T-cell (primary cell): ENCODE measurements around the gene ZCCHC3. TPM values are rescaled to one million over a fixed set of nuclear protein-coding genes. Genes with fewer than 3 reads are reported as not detected.

Experiments
- ATAC-seq, 4 experiments: fragments of 200-7000 bp in 3 of 4; fragments of 150-1000 bp in 1 of 4; cut with Tn5 transposase; replicated peaks in 1 of 4; 1 replicate in 3 of 4; 2 replicates in 1 of 4; pipeline ENCODE4 v1.10.0; 2021; ENCODE audit warnings: moderate library complexity in 3 of 4, mild to moderate bottlenecking in 2 of 4, moderate number of reproducible peaks in 1 of 4
- CTCF ChIA-PET, 2 donors: fragments of 300-600 bp; sonication (Branson Sonifier 250); formaldehyde crosslinking; loops; one replicate each; lab custom pipeline; 2022; ENCODE audit warnings: antibody characterized with exemption in 2 of 2; lab: Charles Lee
- POLR2A ChIA-PET, 2 donors: fragments of 300-600 bp; sonication (Branson Sonifier 250); formaldehyde crosslinking; loops; one replicate each; lab custom pipeline; 2022; ENCODE audit warnings: antibody characterized with exemption in 2 of 2; lab: Charles Lee
- DNase-seq, 35 experiments: peaks; one replicate each; pipeline versions ENCODE4 v3.0.0 to v3.0.0-alpha.2; 2013 to 2023
- H3K27ac ChIP-seq: one replicate; pipeline ENCODE4 v1.5.1; 2013; ENCODE audit warnings: low read length
- H3K27me3 ChIP-seq, 2 experiments: replicated peaks in 1 of 2; 1 replicate in 1 of 2; 2 replicates in 1 of 2; pipeline versions ENCODE4 v1.6.1 to v1.7.0; 2013; ENCODE audit warnings: low read length in 1 of 2, mixed read lengths in 1 of 2; ENCODE audit not compliant: control insufficient read depth in 2 of 2, insufficient read depth in 2 of 2; ENCODE audit errors: extremely low read depth in 1 of 2
- H3K36me3 ChIP-seq, 2 donors: 1 replicate in 1 of 2; 2 replicates in 1 of 2; pipeline versions ENCODE4 v1.6.1 to v1.7.0; 2013; ENCODE audit warnings: low read length in 1 of 2; ENCODE audit not compliant: control insufficient read depth in 2 of 2, insufficient read depth in 1 of 2; ENCODE audit errors: extremely low read depth in 1 of 2
- H3K4me1 ChIP-seq, 2 experiments: 1 replicate in 1 of 2; 2 replicates in 1 of 2; pipeline versions ENCODE4 v1.6.1 to v1.7.0; 2013; ENCODE audit warnings: low read length in 2 of 2, mixed read lengths in 1 of 2; ENCODE audit not compliant: insufficient read depth in 2 of 2, control insufficient read depth in 1 of 2; ENCODE audit errors: extremely low read depth in 1 of 2
- H3K4me3 ChIP-seq, 2 donors: 1 replicate in 1 of 2; 2 replicates in 1 of 2; pipeline versions ENCODE4 v1.5.1 to v1.7.0; 2013; ENCODE audit warnings: mild to moderate bottlenecking in 2 of 2, low read length in 1 of 2, moderate library complexity in 1 of 2; ENCODE audit not compliant: control insufficient read depth in 1 of 2; ENCODE audit errors: extremely low read depth in 1 of 2
- H3K9me3 ChIP-seq: 2 replicates; pipeline ENCODE4 v1.7.0; 2013
- H3K27ac Mint-ChIP-seq, 2 donors: one replicate each; pipeline ENCODE4 v1.8.0; 2020 to 2021; ENCODE audit warnings: mild to moderate bottlenecking in 2 of 2, mixed read lengths in 2 of 2
- H3K27me3 Mint-ChIP-seq, 2 donors: one replicate each; pipeline ENCODE4 v1.8.0; 2021 to 2022; ENCODE audit warnings: mixed read lengths in 2 of 2
- H3K36me3 Mint-ChIP-seq: one replicate; pipeline ENCODE4 v1.8.0; 2021; ENCODE audit warnings: mixed read lengths
- H3K4me1 Mint-ChIP-seq, 3 donors: one replicate each; pipeline ENCODE4 v1.8.0; 2020 to 2022; ENCODE audit warnings: mixed read lengths in 3 of 3, mild to moderate bottlenecking in 1 of 3
- H3K4me3 Mint-ChIP-seq, 3 donors: one replicate each; pipeline ENCODE4 v1.8.0; 2020 to 2022; ENCODE audit warnings: mild to moderate bottlenecking in 3 of 3, mixed read lengths in 3 of 3, moderate library complexity in 3 of 3
- H3K9me3 Mint-ChIP-seq, 3 donors: one replicate each; pipeline ENCODE4 v1.8.0; 2020 to 2022; ENCODE audit warnings: mixed read lengths in 3 of 3
- WGBS: methylation state at CpG from one replicate; pipeline ENCODE4 v1.1.5; 2013; ENCODE audit warnings: missing lambda C conversion rate; ENCODE audit not compliant: insufficient coverage; 5-methylcytosine and 5-hydroxymethylcytosine counted together
- total RNA-seq, 35 experiments: library from RNA in 6 of 35; stranded (reverse) in 6 of 35; fragments of 120-200 nt in 1 of 35; gene quantifications; one replicate each; pipeline versions ENCODE4 v1.2.1 to v1.2.4 and lab custom pipeline; 2013 to 2026

Gene ZCCHC3
- total RNA-seq, 5 donors from 2014 or later (not counting 1 experiment from before 2014, with no cell fraction given) = 16.7 to 30.2 (median 27.3) TPM

GRCh38 chr20:277496-277781 lies 19.9 kb upstream of the ZCCHC3 start:
- no peak for DNase-seq
- H3K36me3 ChIP-seq = peaks cover 0 to 9% of the 10 kb centered on the region in 2 donors
- no peaks in the 10 kb centered on the region for H3K4me1 Mint-ChIP-seq
- no CpG with 5 or more reads among the region's 3 CpGs for WGBS
- ChIA-PET POLR2A (no interaction called here), CTCF (no interaction called here)
- no peaks in the 10 kb centered on the region for H3K27me3 Mint-ChIP-seq
- no peaks in the 10 kb centered on the region for H3K27me3 ChIP-seq
- H3K9me3 Mint-ChIP-seq = no peaks in the 10 kb centered on the region
- no peak overlapping the region for H3K4me3 ChIP-seq
- ATAC-seq = no peak
- H3K27ac ChIP-seq = no peak overlapping the region
- no peak overlapping the region for H3K4me3 Mint-ChIP-seq
- H3K36me3 Mint-ChIP-seq = peaks cover 7% of the 10 kb centered on the region
- H3K27ac Mint-ChIP-seq = no peak overlapping the region
- no peaks in the 10 kb centered on the region for H3K4me1 ChIP-seq
- no peaks in the 10 kb centered on the region for H3K9me3 ChIP-seq

- Mint-ChIP-seq H3K4me1 (no peaks in the 10 kb centered on the region), H3K36me3 (peaks cover 7% of the 10 kb centered on the region), H3K4me3 (no peak overlapping the region), H3K27ac (no peak overlapping the region), H3K9me3 (no peaks in the 10 kb centered on the region), H3K27me3 (no peaks in the 10 kb centered on the region)
- ChIA-PET CTCF (no interaction called here), POLR2A (no interaction called here)
- Histone ChIP-seq H3K27me3 (no peaks in the 10 kb centered on the region), H3K9me3 (no peaks in the 10 kb centered on the region), H3K36me3 (peaks cover 0 to 9% of the 10 kb centered on the region in 2 donors), H3K27ac (no peak overlapping the region), H3K4me1 (no peaks in the 10 kb centered on the region), H3K4me3 (no peak overlapping the region)
- DNase-seq = no peak
- WGBS = 100% methylated on average over 1 of the region's 5 CpGs
- no peak for ATAC-seq
These were observed 19.2 kb upstream of the ZCCHC3 start for GRCh38 chr20:278181-278580.

- no peaks in the 10 kb centered on the region for H3K4me1 Mint-ChIP-seq
- peak in 1 of 4 experiments; percentile 50 for ATAC-seq
These were observed 18.5 kb upstream of the ZCCHC3 start for GRCh38 chr20:278607-279571.

GRCh38 chr20:284172-284571 lies 13.2 kb upstream of the ZCCHC3 start:
- CTCF ChIA-PET = no interaction called here
- Histone ChIP-seq H3K27me3 (no peaks in the 10 kb centered on the region), H3K9me3 (no peaks in the 10 kb centered on the region), H3K36me3 (no peaks in the 10 kb centered on the region), H3K4me1 (no peaks in the 10 kb centered on the region), H3K27ac (no peak overlapping the region), H3K4me3 (no peak overlapping the region)
- Mint-ChIP-seq H3K36me3 (no peaks in the 10 kb centered on the region), H3K27me3 (no peaks in the 10 kb centered on the region), H3K27ac (no peak overlapping the region), H3K4me1 (no peaks in the 10 kb centered on the region), H3K4me3 (no peak overlapping the region), H3K9me3 (no peaks in the 10 kb centered on the region)
- POLR2A ChIA-PET = no interaction called here
- ATAC-seq = no peak
- no peak for DNase-seq
- 60% methylated on average over 1 of the region's 3 CpGs for WGBS

More at GRCh38 chr20:278607-279571, 18.5 kb upstream of the ZCCHC3 start:
- no peaks in the 10 kb centered on the region for H3K27me3 ChIP-seq
- Mint-ChIP-seq H3K27ac (no peak overlapping the region), H3K9me3 (no peaks in the 10 kb centered on the region), H3K4me3 (peak overlapping the region in 1 of 3 donors; percentile 48), H3K27me3 (no peaks in the 10 kb centered on the region), H3K36me3 (peaks cover 7% of the 10 kb centered on the region)
- ChIA-PET POLR2A (interaction anchor here in 1 of 2 donors (0.5 kb wide), 1 partner anchor 18 kb away, joined by 3 read pairs; no protein-coding TSS in a partner anchor), CTCF (no interaction called here)
- 97% methylated on average over 43 of the region's 88 CpGs for WGBS
- no peak overlapping the region for H3K27ac ChIP-seq
- no peaks in the 10 kb centered on the region for H3K4me1 ChIP-seq
- H3K9me3 ChIP-seq = no peaks in the 10 kb centered on the region
- peak in 2 of 35 experiments; percentile 14 to 21 for DNase-seq
- H3K36me3 ChIP-seq = peaks cover 0 to 9% of the 10 kb centered on the region in 2 donors
- no peak overlapping the region for H3K4me3 ChIP-seq

GRCh38 chr20:286508-286907 lies 10.9 kb upstream of the ZCCHC3 start:
- H3K4me1 Mint-ChIP-seq = peaks cover 0 to 8% (median 7%) of the 10 kb centered on the region in 3 donors
- POLR2A ChIA-PET = no interaction called here
- no peaks in the 10 kb centered on the region for H3K9me3 Mint-ChIP-seq
- no peak overlapping the region for H3K4me3 Mint-ChIP-seq
- H3K4me3 ChIP-seq = no peak overlapping the region
- CTCF ChIA-PET = no interaction called here
- H3K9me3 ChIP-seq = no peaks in the 10 kb centered on the region
- no peak overlapping the region for H3K27ac Mint-ChIP-seq
- no peak overlapping the region for H3K27ac ChIP-seq
- WGBS = 60% methylated on average over 1 of the region's 2 CpGs
- no peak for ATAC-seq
- H3K36me3 ChIP-seq = no peaks in the 10 kb centered on the region
- no peaks in the 10 kb centered on the region for H3K27me3 Mint-ChIP-seq
- H3K36me3 Mint-ChIP-seq = no peaks in the 10 kb centered on the region
- H3K27me3 ChIP-seq = no peaks in the 10 kb centered on the region
- peaks cover 12 to 15% of the 10 kb centered on the region in 2 experiments for H3K4me1 ChIP-seq
- DNase-seq = no peak

- no peak overlapping the region for H3K4me3 ChIP-seq
- CTCF ChIA-PET = interaction anchor here in 1 of 2 donors (0.6 kb wide), 1 partner anchor 75 kb away, joined by 3 read pairs; no protein-coding TSS in a partner anchor
These were observed 8.2 kb upstream of the ZCCHC3 start for GRCh38 chr20:288956-289692.

More at GRCh38 chr20:288956-289692, 8.2 kb upstream of the ZCCHC3 start:
- no peak overlapping the region for H3K27ac ChIP-seq
- ATAC-seq = no peak
- Mint-ChIP-seq H3K4me3 (no peak overlapping the region), H3K9me3 (no peaks in the 10 kb centered on the region), H3K27me3 (no peaks in the 10 kb centered on the region), H3K27ac (peak overlapping the region in 1 of 2 donors; percentile 8), H3K4me1 (peaks cover 0 to 9% (median 8%) of the 10 kb centered on the region in 3 donors), H3K36me3 (no peaks in the 10 kb centered on the region)
- no peaks in the 10 kb centered on the region for H3K9me3 ChIP-seq
- H3K27me3 ChIP-seq = no peaks in the 10 kb centered on the region
- H3K4me1 ChIP-seq = peaks cover 17 to 18% of the 10 kb centered on the region in 2 experiments
- POLR2A ChIA-PET = interaction anchor here in 1 of 2 donors (0.6 kb wide), 1 partner anchor 44 kb away, joined by 4 read pairs; no protein-coding TSS in a partner anchor
- no CpG with 5 or more reads among the region's 3 CpGs for WGBS
- no peaks in the 10 kb centered on the region for H3K36me3 ChIP-seq
- DNase-seq = no peak
